Osteocyte (in vitro differentiated cells): Measurements from ENCODE around the gene POLR3GL. TPM values are rescaled to one million over a fixed set of nuclear protein-coding genes. Genes with fewer than 3 reads are reported as not detected.

ENCODE experiments used
- DNase-seq: peaks from one replicate; pipeline ENCODE4 v3.0.0; 2021; ENCODE audit warnings: mixed read lengths; ENCODE audit not compliant: unreplicated experiment; ENCODE audit errors: extremely low spot score
- H3K27ac Mint-ChIP-seq: one replicate; pipeline ENCODE4 v1.8.0; 2021; ENCODE audit warnings: mild to moderate bottlenecking, mixed read lengths; ENCODE audit not compliant: unreplicated experiment
- H3K27me3 Mint-ChIP-seq: one replicate; pipeline ENCODE4 v1.8.0; 2021; ENCODE audit warnings: mixed read lengths; ENCODE audit not compliant: unreplicated experiment
- H3K36me3 Mint-ChIP-seq: one replicate; pipeline ENCODE4 v1.8.0; 2021; ENCODE audit warnings: mixed read lengths; ENCODE audit not compliant: unreplicated experiment
- H3K4me1 Mint-ChIP-seq: one replicate; pipeline ENCODE4 v1.8.0; 2021; ENCODE audit warnings: mixed read lengths; ENCODE audit not compliant: unreplicated experiment
- H3K4me3 Mint-ChIP-seq: one replicate; pipeline ENCODE4 v1.8.0; 2021; ENCODE audit warnings: mild to moderate bottlenecking, moderate library complexity, mixed read lengths; ENCODE audit not compliant: unreplicated experiment
- H3K9me3 Mint-ChIP-seq: one replicate; pipeline ENCODE4 v1.8.0; 2021; ENCODE audit warnings: mixed read lengths; ENCODE audit not compliant: unreplicated experiment
- CTCF ChIP-seq: fragments of 200-600 bp; sonication (generic); IDR thresholded peaks from 2 replicates; pipeline ENCODE4 v1.5.0; 2021; ENCODE audit warnings: antibody characterized with exemption, mild to moderate bottlenecking, moderate library complexity
- total RNA-seq: library from RNA; stranded (reverse); gene quantifications from 2 replicates; pipeline ENCODE4 v1.2.1, GENCODE V29; 2021

POLR3GL gene
- total RNA-seq, 1 donor from 2014 or later = 22.4 TPM

GRCh38 chr1:145942405-145942804 lies 22.1 kb upstream of the POLR3GL start:
- H3K4me1 Mint-ChIP-seq = no peaks in the 10 kb centered on the region
- H3K36me3 Mint-ChIP-seq = peaks cover 18% of the 10 kb centered on the region
- H3K4me3 Mint-ChIP-seq = no peak overlapping the region
- no peak for TF ChIP-seq CTCF
- no peaks in the 10 kb centered on the region for H3K9me3 Mint-ChIP-seq
- DNase-seq = no peak
- H3K27me3 Mint-ChIP-seq = no peaks in the 10 kb centered on the region
- H3K27ac Mint-ChIP-seq = no peak overlapping the region

- H3K27ac Mint-ChIP-seq = no peak overlapping the region
- peaks cover 18% of the 10 kb centered on the region for H3K36me3 Mint-ChIP-seq
- no peak overlapping the region for H3K4me3 Mint-ChIP-seq
- no peak for TF ChIP-seq CTCF
- no peaks in the 10 kb centered on the region for H3K27me3 Mint-ChIP-seq
- no peaks in the 10 kb centered on the region for H3K4me1 Mint-ChIP-seq
- no peaks in the 10 kb centered on the region for H3K9me3 Mint-ChIP-seq
- no peak for DNase-seq
These were observed 21.6 kb upstream of the POLR3GL start for GRCh38 chr1:145942871-145943270.

- peak; percentile 44 for DNase-seq
- Mint-ChIP-seq H3K4me3 (no peak overlapping the region), H3K27ac (no peak overlapping the region), H3K4me1 (peaks cover 6% of the 10 kb centered on the region), H3K9me3 (no peaks in the 10 kb centered on the region), H3K36me3 (peaks cover 19% of the 10 kb centered on the region), H3K27me3 (no peaks in the 10 kb centered on the region)
- TF ChIP-seq CTCF = no peak
These were observed 20.0 kb upstream of the POLR3GL start for GRCh38 chr1:145944532-145944931.

GRCh38 chr1:145946477-145946986 lies 18.0 kb upstream of the POLR3GL start:
- H3K4me1 Mint-ChIP-seq = peaks cover 11% of the 10 kb centered on the region
- H3K4me3 Mint-ChIP-seq = no peak overlapping the region
- H3K9me3 Mint-ChIP-seq = no peaks in the 10 kb centered on the region

GRCh38 chr1:145947551-145947950 lies 16.9 kb upstream of the POLR3GL start:
- no peaks in the 10 kb centered on the region for H3K9me3 Mint-ChIP-seq
- H3K4me1 Mint-ChIP-seq = peaks cover 12% of the 10 kb centered on the region
- H3K27me3 Mint-ChIP-seq = no peaks in the 10 kb centered on the region
- DNase-seq = no peak
- H3K36me3 Mint-ChIP-seq = peaks cover 16% of the 10 kb centered on the region
- H3K27ac Mint-ChIP-seq = peak overlapping the region; percentile 31
- TF ChIP-seq CTCF = no peak
- H3K4me3 Mint-ChIP-seq = no peak overlapping the region

More at GRCh38 chr1:145946477-145946986, 18.0 kb upstream of the POLR3GL start:
- no peaks in the 10 kb centered on the region for H3K27me3 Mint-ChIP-seq
- no peak for DNase-seq
- TF ChIP-seq CTCF = no peak
- no peak overlapping the region for H3K27ac Mint-ChIP-seq
- peaks cover 15% of the 10 kb centered on the region for H3K36me3 Mint-ChIP-seq
